Left renal pelvis (tissue), 4 donors: ENCODE measurements around the gene GPC6. TPM values are rescaled to one million over a fixed set of nuclear protein-coding genes. Genes with fewer than 3 reads are reported as not detected.
A peak's percentile ranks its signal among the peaks of the same experiment; 100 is the strongest.

ENCODE experiments used
- DNase-seq, 4 donors: peaks; one replicate each; pipeline ENCODE4 v3.0.0-alpha.2; 2013; ENCODE audit warnings: low read depth in 4 of 4, low spot score in 3 of 4
- polyA plus RNA-seq, 4 donors: library from polyadenylated mRNA; unstranded; fragments of 120-200 nt; gene quantifications; one replicate each; pipeline ENCODE4 v1.2.1, GENCODE V29; 2013; ENCODE audit not compliant: insufficient read length in 4 of 4

Gene GPC6
- polyA plus RNA-seq, 4 donors, result 49.8 to 74.4 (median 65.2) TPM

DNA sequence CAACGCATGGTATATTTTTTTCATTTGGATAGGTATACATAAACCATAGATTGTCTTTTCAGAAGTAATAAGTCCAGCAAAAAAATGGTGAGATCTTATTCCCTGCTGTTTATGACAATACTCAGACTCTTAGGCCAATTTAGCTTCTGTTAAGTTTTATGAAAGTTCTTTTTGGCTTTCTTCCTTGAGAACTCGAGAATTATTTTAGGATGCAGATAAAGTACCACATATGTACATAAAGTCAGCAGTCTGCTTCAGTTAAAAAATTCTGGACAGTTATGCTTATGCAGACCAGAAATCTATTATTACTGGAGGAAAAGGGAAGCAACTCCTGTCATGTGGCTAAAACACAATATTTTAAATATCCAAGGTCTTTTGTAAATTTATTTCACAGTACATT is 422.9 kb downstream of the GPC6 start:
- no peak for DNase-seq

DNA sequence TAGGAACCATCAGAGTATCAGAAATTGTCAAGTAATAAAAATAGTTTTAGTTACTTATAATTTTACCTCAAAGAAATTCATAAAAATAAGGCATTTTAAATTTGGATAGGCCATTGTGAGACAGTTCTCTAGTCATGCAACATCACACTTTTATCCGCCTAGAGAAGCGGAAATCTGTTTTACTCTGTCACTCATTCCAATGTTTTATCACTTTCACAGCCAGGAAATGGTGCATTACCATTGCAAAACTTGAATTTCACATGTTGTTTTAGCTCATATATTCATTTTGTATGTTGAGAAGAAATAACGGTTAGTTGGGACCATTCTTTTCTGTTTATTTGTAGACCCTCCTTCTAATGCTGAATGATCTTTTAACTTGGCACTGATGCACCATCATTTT is 427.2 kb downstream of the GPC6 start:
- no peak for DNase-seq

GRCh38 chr13:93655154-93655553 is 428.5 kb downstream of the GPC6 start:
- DNase-seq, result no peak

DNA sequence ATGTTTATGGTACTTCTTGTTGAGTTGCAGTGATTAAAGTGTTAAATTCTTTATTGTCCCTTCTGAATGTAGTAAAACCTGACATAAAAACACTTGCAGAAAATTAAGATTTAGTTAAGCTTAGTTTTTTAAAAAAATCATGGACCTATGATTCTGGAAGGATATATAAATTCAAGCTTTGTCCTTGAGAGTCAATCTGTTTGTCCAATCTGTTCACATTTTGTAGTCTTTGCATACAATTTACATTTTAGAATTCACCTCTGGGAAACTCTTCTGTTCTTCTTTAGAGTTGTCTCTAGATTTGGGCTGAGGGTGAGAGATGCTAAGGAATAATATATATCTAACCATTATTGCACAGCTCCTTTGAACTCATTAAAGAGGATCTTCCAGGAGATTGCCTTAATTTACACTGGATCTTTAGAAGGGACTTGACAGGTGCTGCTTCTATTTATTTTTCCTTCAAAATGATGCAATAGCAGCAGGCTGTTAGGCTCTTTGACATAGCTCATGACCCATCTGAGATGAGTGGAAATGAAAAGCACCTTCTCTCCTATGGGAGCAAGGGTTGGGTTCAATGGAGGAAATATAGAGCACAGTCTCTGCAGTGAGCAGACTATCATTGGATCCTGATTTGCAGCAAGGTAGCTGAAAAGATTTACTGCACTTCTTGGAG is 433.9 kb downstream of the GPC6 start:
- no peak for DNase-seq

DNA sequence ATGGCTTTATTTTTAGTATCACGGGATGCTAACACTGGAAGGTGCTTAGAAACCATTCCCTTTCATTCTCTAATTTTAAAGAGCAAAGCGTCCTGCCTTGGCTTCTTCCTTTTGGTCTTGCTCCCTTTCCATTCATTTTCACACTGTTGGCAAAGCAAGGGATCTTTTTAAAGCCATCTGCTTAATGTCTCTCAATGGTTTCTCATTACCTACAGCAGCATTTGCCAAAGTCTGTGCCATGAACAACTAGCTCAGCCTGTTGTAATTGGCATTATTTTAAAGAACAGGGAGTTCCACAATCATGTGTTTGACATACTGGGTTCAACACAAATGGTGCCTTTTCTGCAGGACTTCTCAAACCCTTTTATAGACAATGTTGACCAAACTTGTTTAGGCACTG is 444.3 kb downstream of the GPC6 start:
- DNase-seq, result no peak

DNA sequence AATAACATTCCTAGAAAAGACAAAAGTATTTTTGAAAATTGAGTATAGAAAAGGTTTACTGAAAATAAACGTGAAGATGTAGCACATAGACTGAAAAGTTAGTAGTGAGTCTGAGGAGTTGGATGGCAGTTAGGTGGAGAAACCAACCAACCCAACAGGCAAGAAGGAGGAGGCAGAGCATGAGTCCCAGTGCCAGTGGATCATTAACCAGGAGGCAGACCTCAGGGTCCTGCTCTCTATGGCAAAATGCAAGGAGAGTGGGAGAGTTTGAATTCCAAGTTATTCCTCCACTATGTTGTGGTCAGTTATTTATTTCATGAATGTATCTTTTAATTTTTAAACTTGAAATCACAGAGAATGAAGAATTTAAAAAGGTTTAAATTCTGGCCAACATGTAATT is 446.4 kb downstream of the GPC6 start:
- no peak for DNase-seq

DNA sequence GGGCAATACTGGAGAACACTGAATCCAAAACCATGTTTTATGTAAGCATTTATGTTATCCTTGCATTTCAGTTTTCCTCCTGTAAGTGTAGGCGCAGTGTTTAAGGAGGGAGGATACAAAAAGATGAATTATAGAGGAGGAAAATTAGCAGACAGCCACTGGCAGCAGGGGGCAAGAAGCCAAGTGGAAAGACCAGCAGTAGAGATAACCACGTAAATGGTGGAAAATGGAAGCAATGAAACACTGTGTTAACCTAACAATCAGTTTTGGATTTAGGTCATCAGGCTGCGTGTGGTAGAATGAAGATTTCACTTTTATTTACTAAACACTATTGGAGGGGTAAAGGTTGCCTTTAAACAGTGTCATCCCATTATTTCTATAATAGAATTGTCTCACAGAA is 447.3 kb downstream of the GPC6 start:
- no peak for DNase-seq

- DNase-seq, result no peak
Observed at GRCh38 chr13:93674337-93674755, 447.7 kb downstream of the GPC6 start.

DNA sequence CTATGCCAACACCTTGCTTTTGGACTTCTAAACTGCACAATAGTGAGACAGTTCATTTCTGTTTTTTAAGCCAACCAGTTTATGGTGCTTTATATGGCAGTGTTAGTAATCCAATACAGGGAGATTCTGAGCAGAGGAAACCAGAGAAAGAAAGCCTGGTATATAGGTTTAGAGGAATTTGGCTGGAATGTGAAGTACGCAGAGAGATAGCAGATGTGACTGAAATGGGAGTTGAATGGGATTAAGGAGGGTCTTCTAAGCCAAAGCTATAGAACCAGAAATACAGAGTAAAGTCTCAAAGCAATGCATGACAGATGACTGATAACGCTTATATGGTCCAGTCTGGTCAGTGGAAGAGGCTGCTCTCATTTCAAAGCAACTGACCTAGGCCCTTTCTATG is 453.7 kb downstream of the GPC6 start:
- DNase-seq, result no peak

DNA sequence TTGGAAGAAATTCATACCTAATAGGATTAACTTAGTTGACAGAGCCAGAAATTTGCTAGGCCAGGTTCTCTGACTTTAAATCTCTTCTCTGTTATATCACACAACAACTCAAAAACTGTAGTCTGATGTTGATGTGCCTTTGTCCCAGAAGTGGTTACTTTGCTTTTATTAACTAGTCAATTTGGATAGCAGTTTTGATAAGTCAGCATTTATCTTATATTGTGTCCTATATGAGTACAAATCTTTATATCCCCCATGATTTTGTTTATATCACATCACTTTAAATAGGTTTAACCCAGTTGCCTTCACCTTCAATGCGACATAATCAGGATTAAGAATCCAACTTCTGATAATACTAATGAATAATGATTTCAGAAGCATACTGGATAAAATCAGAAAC is 459.3 kb downstream of the GPC6 start:
- DNase-seq, result no peak

- no peak for DNase-seq
Observed at GRCh38 chr13:93686399-93686798, 459.8 kb downstream of the GPC6 start.

- no peak for DNase-seq
Observed at GRCh38 chr13:93687261-93687660, 460.7 kb downstream of the GPC6 start.

- no peak for DNase-seq
Observed at GRCh38 chr13:93689333-93689732, 462.7 kb downstream of the GPC6 start.

GRCh38 chr13:93690139-93690538 is 463.5 kb downstream of the GPC6 start:
- peak in 3 of 4 donors; percentile 16 to 33 (median 33) for DNase-seq

DNA sequence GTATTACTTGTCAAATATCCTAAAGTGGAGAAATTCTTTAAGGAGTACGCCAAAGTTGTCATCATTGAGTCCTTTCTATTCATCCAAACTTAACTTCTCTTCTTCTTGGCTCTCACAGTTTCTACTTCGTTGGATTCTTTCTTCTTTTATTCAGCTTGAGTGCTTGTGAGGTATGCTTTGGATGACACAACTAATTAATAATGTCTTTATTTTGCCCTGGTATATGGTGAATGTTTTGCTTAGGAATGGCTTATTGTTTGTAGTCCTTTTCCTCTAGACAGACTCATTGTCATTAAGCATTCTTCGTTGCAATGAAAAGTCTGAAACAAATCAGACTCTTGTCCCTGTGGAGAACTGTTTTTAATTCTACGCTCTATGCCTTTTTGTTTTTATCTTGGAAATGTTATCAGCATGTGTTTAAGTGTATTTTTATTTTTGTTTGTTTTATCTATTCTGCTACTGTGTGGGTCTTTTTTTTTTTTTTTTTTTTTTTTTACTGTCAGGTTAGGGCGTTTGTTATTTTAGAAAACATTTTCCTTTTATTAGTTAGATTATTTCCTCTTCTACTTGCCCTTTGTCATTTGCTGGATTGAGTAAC is 471.5 kb downstream of the GPC6 start:
- no peak for DNase-seq

GRCh38 chr13:93700115-93700514 is 473.5 kb downstream of the GPC6 start:
- no peak for DNase-seq

DNA sequence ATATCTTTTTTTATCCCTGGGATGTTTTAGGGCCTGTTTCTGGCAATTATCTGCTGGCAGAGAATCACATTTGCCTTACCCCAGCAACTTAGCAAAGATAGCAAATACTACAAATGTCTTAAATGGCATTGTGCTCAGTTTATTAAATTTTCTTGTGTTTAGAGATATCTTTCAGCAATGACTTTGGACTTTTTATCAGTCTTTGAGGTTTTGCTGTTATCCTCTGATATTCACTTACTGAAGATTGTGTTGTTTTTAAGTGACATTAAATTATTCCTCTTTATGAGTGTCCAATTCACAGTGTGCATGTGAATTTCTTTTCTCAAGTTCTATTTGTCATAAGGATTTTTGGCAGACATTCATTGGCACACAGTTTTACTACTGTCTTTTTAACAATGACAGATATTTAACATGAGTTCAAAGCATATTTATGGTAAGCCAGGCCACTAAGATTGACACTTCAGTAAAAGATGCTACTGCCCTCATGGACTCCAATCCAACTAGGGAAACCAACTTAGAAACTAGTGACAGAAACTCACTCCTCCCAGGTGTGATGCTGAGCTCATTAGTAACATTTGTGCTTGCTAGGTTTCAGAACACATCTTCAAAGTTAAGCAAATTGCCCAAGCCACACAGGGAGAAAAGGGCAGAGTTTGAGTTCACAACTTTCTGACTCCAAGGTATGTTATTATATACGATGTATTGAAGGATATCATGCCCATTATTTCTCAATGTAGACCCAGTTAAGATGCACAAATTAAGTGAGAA is 481.9 kb downstream of the GPC6 start:
- no peak for DNase-seq

DNA sequence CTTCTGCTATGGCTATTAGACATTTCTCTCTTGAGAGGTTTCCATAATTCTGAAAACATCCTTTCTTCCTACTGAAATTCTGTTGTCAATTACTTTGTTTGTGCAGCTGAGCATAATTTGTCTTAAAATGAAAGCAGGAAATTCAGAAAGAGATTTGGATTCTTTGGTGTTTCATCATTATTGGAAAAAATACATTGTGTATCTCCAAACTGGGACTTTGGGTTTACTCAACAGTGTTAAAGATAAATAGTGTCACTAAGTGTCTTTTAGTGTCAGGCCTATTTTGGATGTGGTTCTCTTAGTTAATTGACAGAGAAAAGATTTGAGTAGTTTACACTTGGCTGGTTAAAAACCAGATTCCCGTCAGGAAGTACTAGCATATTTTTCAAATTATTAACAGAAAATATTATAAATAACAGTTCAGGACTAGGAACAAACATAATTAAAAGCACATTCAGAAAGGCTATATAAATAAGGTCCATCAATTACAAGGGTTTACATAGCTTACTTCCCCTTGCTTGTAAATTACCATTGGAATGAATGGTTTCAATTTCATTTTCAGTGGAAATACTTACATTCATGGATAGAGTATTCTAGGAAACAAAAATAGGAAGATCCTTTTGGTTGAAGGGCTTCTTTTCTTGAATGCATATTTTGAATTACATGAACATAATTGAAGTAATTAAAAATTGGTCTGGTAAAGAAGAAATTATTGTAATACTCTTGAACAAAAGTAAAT is 483.1 kb downstream of the GPC6 start:
- DNase-seq, result no peak

DNA sequence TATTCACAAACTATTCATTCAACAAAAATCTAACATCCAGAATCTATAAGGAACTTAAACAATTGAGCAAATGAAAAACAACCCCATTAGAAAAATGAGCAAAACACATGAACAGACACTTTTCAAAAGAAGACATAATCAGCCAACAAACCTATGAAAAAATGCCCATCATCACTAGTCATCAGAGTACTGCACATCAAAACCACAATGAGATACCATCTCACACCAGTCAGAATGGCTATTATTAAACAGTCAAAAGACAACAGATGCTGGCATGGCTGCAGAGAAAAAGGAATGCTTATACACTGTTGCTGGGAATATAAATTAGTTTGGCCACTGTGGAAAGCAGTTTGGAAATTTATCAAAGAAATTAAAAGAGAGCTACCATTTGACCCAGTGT is 487.6 kb downstream of the GPC6 start:
- no peak for DNase-seq

- no peak for DNase-seq
Observed at GRCh38 chr13:93715866-93716265, 489.3 kb downstream of the GPC6 start.

- no peak for DNase-seq
Observed at GRCh38 chr13:93716623-93717022, 490.0 kb downstream of the GPC6 start.
